Skeletal muscle satellite cell (primary cell): ENCODE data around the gene CELA3B. TPM values are rescaled to one million over a fixed set of nuclear protein-coding genes. Genes with fewer than 3 reads are reported as not detected.
"Not testable (repeated sequence)": the region's sequence is repeated elsewhere in the genome, so short reads cannot be mapped to it uniquely, and the experiment has no call there.

Experiments used
- H3K27me3 ChIP-seq: 2 replicates; pipeline ENCODE4 v1.7.0; 2013; ENCODE audit warnings: low read length; ENCODE audit not compliant: control insufficient read depth, insufficient read depth
- H3K36me3 ChIP-seq: 2 replicates; pipeline ENCODE4 v1.7.0; 2013; ENCODE audit warnings: mild to moderate bottlenecking, control low read depth, low read length; ENCODE audit not compliant: insufficient read depth
- H3K4me1 ChIP-seq: 2 replicates; pipeline ENCODE4 v1.7.0; 2013; ENCODE audit warnings: low read length; ENCODE audit not compliant: control insufficient read depth, insufficient read depth
- H3K4me2 ChIP-seq: 2 replicates; pipeline ENCODE4 v1.7.0; 2013; ENCODE audit warnings: mild to moderate bottlenecking, low read length
- H3K4me3 ChIP-seq: 2 replicates; pipeline ENCODE4 v1.7.0; 2013; ENCODE audit warnings: low read length
- H3K9ac ChIP-seq: 2 replicates; pipeline ENCODE4 v1.7.0; 2013; ENCODE audit warnings: mild to moderate bottlenecking, low read depth, low read length, moderate library complexity
- H3K9me3 ChIP-seq: replicated peaks from 2 replicates; pipeline ENCODE4 v1.7.0; 2013; ENCODE audit warnings: mild to moderate bottlenecking, control low read depth, low read length
- total RNA-seq: library from RNA; depleted of rRNA; stranded (reverse); fragments of >200 nt; gene quantifications from 2 replicates; pipeline ENCODE4 v1.2.3, GENCODE V29; 2012; rRNA removed

CELA3B gene, protein sequence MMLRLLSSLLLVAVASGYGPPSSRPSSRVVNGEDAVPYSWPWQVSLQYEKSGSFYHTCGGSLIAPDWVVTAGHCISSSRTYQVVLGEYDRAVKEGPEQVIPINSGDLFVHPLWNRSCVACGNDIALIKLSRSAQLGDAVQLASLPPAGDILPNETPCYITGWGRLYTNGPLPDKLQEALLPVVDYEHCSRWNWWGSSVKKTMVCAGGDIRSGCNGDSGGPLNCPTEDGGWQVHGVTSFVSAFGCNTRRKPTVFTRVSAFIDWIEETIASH
- total RNA-seq: not detected in 2 replicates

DNA sequence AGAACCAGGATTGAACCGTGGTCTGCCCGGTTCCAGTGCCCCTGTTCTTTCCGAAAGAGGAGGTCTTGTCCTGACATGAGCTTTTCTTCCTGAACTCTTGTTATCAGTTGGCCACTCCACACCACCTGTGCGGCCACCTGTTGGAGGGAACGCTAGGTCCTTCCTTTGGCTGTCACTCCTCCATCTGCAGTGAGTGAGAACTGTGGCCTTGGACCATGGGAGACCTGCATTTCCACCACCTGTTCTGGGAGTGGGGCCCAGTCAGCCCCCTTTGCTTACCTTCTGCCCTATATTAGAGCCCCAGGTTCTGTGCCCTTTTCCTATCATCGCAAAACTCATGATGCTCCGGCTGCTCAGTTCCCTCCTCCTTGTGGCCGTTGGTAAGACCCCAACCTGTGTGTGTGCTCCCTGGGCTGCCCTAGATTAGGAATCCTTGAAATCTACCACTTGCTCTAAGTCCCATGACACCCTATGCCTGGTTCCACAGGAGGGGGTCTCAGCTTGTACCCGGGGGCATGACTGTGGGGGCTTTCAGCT lies at the start of gene CELA3B:
Gene CELA3B (plus strand): TSS at position 320 of the 537 bp plus-strand sequence. CDS start 18 bp downstream, at position 338.
- not testable (repeated sequence) for H3K9ac ChIP-seq, H3K4me3 ChIP-seq, H3K36me3 ChIP-seq, H3K4me2 ChIP-seq, H3K9me3 ChIP-seq, H3K4me1 ChIP-seq, H3K27me3 ChIP-seq

DNA sequence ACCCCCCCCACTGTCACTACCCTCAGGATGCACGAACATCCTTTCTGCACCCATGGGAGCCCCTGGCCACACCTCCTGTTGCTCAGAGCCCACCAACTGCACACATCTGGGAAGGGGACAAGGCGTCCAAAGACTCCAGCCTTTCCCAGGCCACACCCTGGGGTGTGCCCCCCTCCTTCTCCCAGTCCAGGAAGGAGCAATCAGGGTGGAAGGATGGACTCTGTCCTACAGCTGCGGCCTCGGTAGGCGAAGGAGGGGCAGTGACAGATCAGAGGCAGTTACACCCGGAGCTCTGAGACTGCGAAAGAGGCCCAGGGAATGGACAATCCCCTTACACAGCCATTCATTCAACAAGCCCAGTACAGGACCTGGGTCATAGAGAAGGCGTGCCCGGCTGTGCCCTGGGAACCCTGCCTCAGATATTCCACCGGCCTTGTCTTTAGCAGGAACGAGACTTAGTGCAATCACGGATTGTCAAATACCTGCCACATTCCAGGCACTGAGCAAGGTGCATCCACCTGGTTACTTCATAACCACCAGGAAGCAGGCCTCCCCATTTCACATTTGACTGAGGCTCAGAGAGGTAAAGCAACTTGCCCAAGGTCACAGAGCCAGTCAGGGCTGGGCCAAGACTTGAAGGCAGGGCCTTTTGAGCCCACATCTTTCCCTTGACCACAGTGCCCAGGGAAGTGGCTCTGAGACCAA lies 49.1 kb upstream of the CELA3B start:
- Histone ChIP-seq H3K4me3 (no peak overlapping the region), H3K4me1 (peaks cover 81% of the 10 kb centered on the region), H3K9ac (peak overlapping the region; percentile 83), H3K4me2 (peak overlapping the region; percentile 54), H3K9me3 (no peaks in the 10 kb centered on the region), H3K27me3 (no peaks in the 10 kb centered on the region), H3K36me3 (peaks cover 20% of the 10 kb centered on the region)

DNA sequence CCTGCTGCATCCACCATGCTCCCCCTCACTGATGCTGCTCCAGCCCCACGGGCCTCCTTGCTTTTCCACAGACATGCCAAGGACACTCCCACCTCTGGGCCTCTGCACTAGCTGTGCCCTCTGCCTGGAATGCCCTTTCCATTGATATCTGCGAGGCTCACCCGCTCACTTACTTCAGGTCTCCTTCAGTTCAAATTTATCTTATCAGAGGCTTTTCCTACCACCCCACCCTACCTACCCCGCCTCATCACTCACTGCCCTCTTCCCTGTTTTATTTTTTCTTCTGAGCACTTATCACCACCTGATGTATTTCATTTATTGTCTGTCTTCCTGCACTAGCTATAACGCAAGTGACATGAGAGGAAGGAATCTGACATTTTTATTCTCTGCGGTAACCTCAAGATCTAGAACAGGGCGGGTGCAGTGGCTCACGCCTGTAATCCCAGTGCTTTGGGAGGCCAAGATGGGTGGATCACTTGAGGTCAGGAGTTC lies 46.7 kb upstream of the CELA3B start:
- Histone ChIP-seq H3K4me2 (peak overlapping the region; percentile 2), H3K9me3 (no peaks in the 10 kb centered on the region), H3K4me3 (no peak overlapping the region), H3K27me3 (no peaks in the 10 kb centered on the region), H3K36me3 (peaks cover 14% of the 10 kb centered on the region), H3K4me1 (peaks cover 87% of the 10 kb centered on the region), H3K9ac (peak overlapping the region; percentile 87)

DNA sequence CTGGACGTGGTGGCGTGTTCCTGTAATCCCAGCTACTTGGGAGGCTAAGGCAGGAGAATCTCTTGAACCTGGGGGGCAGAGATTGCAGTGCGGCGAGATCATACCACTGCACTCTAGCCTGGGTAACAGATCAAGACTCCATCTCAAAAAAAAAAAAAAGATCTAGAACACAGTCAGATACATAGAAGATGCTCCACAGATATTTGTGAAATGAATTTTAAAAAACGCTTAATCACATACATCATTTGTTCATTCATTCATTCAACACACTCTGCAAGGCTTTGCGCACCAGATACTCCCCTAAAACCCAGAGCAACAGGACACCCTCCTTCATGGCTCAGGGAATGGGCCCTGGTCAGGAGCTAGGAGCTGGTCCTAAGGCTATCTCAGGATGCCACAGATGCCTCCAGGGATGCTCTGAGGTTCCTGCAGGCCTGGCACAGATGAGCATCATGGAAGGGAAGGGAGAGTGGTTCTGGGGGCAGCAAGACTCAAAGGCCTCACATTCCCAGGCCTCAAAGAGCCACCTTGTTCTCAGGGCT lies 46.1 kb upstream of the CELA3B start:
- peak overlapping the region; percentile 8 for H3K4me3 ChIP-seq
- H3K4me2 ChIP-seq: peak overlapping the region; percentile 87
- H3K9ac ChIP-seq: peak overlapping the region; percentile 87
- H3K4me1 ChIP-seq: peaks cover 87% of the 10 kb centered on the region
- H3K9me3 ChIP-seq: no peaks in the 10 kb centered on the region
- H3K36me3 ChIP-seq: peaks cover 13% of the 10 kb centered on the region
- H3K27me3 ChIP-seq: no peaks in the 10 kb centered on the region

DNA sequence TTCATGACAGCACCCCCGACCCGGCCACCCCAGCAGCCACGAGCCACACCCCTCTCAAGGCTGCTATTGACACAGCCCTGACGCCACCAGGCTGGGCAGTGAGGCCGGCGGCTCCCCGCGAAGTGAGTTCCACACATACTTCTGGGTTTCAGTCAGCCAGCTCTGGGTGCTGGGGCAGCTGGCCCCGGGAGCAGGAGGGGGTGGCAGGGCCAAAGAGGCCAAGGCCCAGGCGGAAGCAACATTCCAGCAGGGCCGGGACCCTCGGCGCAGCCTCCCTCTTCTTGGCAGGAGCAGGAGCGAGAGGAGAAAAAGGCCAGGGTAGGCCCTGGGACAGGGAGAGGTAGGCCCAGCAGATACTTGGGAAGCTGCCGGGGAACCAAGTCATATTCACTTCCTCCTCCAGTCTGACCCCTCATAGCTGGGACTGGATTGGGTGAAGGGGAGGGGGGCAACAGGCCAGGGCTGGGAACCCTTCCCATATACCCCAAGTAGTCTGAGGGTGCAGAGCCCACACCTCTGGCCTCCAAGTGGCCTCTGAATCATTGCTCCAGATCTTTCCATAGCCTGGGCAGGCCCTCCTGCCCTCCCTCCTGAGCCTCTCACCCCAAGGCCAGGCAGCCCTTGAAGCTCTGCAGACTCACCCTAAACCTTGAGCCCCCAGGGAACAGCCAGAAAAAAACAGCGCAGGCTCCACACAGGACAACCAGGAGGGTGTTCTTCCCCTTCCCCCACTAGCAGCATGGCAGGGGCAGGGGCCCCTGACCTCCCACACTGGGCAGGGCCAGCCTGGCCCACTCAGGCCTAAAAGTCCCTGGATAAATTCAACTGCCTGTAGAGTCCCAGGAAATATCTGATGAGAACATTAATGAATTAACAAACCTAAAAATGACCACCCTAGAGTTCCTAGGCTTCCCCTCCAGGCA lies 45.4 kb upstream of the CELA3B start:
- Histone ChIP-seq H3K4me3 (peak overlapping the region; percentile 49), H3K9ac (peak overlapping the region; percentile 87), H3K36me3 (peaks cover 13% of the 10 kb centered on the region), H3K4me1 (peaks cover 81% of the 10 kb centered on the region), H3K4me2 (peak overlapping the region; percentile 87), H3K9me3 (no peaks in the 10 kb centered on the region), H3K27me3 (no peaks in the 10 kb centered on the region)

DNA sequence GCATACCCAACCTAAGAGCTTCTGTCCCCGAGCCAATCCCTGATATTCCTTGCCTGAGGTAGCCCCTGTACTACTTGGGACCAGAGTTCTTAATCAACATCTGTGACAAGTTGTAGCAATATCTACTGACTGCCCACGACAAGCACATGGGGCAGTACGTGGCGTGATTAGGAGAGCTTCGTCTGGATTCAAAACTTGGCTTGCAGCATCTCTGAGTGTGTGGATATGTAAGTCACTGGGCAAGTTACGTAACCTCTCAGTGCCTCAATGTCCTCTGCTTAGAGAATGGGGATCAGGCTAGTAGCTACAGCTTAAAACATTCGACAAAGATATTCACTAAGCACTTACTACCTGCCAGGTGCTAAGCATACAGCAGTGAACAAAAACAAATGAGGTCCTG lies 44.7 kb upstream of the CELA3B start:
- no peaks in the 10 kb centered on the region for H3K9me3 ChIP-seq
- H3K27me3 ChIP-seq: no peaks in the 10 kb centered on the region
- H3K9ac ChIP-seq: peak overlapping the region; percentile 87
- peaks cover 13% of the 10 kb centered on the region for H3K36me3 ChIP-seq
- peak overlapping the region; percentile 49 for H3K4me3 ChIP-seq
- H3K4me1 ChIP-seq: peaks cover 74% of the 10 kb centered on the region
- H3K4me2 ChIP-seq: peak overlapping the region; percentile 87

DNA sequence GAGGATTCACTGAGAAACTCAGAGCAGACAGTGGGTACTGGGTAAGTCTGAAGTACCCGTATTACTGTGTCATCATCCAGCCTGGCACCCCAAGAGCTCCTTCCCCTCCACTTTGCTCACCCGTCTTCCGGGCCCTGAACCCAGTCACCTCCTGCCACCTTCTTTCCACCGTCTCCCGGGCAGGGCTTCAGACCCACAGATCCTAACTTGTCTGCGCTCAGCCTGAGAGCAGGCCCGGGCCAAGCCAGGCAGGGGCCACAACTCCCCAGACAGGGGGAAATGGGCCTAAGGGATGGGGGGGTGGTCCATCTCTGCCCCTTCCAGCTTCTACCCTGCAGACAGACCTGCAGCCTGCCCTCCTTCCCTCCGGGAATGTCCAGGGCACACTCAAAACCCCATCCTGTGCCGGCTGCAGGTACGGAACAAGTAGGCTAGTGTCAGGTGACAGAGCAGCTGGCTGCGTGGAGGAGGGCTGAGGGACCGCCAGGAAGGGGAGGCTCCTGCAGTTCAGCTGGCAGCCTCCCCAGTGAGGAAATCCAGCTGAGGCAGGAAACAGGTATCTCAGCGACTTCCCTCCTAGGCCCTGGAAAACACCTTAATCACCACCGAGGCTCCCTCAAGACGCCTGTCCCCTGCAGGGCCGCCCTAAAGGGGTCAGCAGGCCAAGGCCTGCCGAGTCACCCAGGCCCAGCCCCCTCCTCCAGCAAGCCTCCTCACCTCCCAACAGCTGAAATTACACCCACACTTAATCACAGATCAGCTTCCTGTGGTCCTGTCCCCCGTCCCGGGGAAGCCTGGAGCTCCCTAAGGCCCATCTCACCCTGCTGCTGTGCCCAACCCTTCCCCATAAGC lies 43.2 kb upstream of the CELA3B start:
- Histone ChIP-seq H3K9ac (peak overlapping the region; percentile 87), H3K9me3 (no peaks in the 10 kb centered on the region), H3K4me2 (peak overlapping the region; percentile 87), H3K4me3 (peak overlapping the region; percentile 62), H3K27me3 (no peaks in the 10 kb centered on the region), H3K4me1 (peaks cover 71% of the 10 kb centered on the region), H3K36me3 (peaks cover 8% of the 10 kb centered on the region)

DNA sequence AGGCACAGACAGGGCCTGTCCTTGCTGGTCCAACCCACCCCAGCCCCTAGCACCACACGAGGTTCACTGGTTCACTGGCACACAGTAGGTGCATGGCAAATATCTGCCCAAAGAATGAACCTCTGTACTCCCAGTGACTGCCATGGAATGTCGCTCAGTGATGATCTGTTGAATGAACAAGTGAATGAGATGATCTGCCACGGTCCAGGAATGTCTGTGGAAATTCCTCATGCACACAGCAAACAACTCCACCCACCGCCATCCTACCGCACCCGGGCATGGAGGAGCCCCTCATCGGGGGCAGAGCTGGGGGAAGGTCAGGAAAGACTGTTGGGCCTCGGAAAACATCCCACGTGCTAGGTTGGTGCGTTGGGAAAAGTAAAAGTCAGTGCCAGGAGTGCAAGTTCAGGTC lies 41.4 kb upstream of the CELA3B start:
- peak overlapping the region; percentile 87 for H3K4me2 ChIP-seq
- H3K9ac ChIP-seq: peak overlapping the region; percentile 87
- peaks cover 80% of the 10 kb centered on the region for H3K4me1 ChIP-seq
- peaks cover 4% of the 10 kb centered on the region for H3K36me3 ChIP-seq
- H3K4me3 ChIP-seq: peak overlapping the region; percentile 93
- H3K27me3 ChIP-seq: no peaks in the 10 kb centered on the region
- H3K9me3 ChIP-seq: no peaks in the 10 kb centered on the region

DNA sequence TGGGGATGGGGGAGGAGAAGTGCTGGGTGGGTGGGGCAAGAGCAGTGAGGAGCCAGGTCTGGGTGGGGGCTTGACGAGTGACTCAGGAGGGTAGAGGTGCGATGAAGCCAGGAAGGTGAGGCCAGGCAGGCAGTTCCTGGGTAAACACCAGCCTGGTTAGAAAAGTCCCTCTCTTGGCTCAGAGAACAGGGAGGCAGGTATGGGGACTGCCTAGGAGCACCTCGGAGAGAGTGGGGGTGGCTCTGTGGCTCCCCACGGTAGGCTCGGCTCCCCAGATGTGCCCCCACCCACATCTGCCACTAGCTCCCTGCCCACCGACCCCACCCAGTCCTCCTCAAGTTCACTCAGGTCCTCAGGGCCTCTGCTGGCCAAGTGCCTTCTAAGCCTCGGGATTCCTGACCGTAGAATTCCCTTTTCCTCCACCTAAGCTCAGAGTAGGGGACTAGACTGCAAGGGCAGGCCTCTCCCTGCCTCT lies 40.9 kb upstream of the CELA3B start:
- no peaks in the 10 kb centered on the region for H3K9me3 ChIP-seq
- peaks cover 76% of the 10 kb centered on the region for H3K4me1 ChIP-seq
- peak overlapping the region; percentile 87 for H3K9ac ChIP-seq
- peak overlapping the region; percentile 87 for H3K4me2 ChIP-seq
- H3K27me3 ChIP-seq: no peaks in the 10 kb centered on the region
- H3K4me3 ChIP-seq: peak overlapping the region; percentile 93
- H3K36me3 ChIP-seq: peaks cover 4% of the 10 kb centered on the region

DNA sequence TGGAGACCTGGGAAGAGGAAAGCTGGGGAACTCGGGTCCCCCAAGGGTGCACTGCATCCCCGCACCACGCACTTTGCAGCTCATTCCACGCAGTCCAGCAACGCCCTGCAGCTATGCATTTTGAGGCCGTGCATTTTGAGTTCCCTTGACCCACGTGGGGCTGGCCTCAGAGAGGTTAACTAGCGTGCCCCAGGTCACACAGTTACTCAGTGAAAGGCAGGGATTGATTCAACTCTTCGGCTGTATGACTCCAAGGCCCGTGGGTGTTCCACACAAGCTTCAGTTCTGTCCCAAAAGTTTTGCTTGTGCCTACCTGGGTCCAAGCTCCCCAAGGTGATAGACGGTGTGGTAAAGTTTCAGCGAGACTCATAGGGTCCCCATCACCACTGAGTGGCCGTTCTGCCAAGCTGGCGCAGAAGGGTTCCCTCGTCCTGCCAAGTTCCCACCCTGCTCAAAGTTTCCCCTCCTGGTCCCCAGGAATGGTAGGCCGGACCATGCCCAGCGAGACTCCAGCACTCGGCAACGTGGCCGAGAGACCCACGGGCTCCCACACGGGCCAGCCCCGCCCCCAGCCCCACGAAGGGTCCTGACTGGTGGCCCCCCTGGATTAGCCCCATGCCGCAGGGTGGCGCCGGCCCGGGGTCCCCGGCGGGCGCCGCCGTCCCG lies 40.3 kb upstream of the CELA3B start:
- Histone ChIP-seq H3K4me1 (peaks cover 71% of the 10 kb centered on the region), H3K4me3 (peak overlapping the region; percentile 93), H3K27me3 (no peaks in the 10 kb centered on the region), H3K9me3 (no peaks in the 10 kb centered on the region), H3K9ac (peak overlapping the region; percentile 87), H3K4me2 (peak overlapping the region; percentile 87), H3K36me3 (peaks cover 4% of the 10 kb centered on the region)
